ENCODE measurements around the gene POTEG.
"Not testable (repeated sequence)": the region's sequence is repeated elsewhere in the genome, so short reads cannot be mapped to it uniquely, and the experiment has no call there.

GRCh38 chr14:19408519-19408918 is 25.6 kb downstream of the POTEG start:
- TF ChIP-seq ZNF274 (IDR thresholded peaks at IDR 0.05; ENCODE audit: low read depth, low read length); YY1 (IDR thresholded peaks at IDR 0.05; ENCODE audit: insufficient read depth, insufficient read length); SUZ12 (IDR thresholded peaks at IDR 0.05; ENCODE audit: extremely low read depth, insufficient read depth, insufficient read length): not testable (repeated sequence)
